RCC 7860 (cell line): Measurements from ENCODE around the gene APBB2.

ENCODE experiments used
- DNase-seq: peaks from one replicate; pipeline ENCODE4 v3.0.0-alpha.2; 2015; ENCODE audit warnings: low spot score
- FAIRE-seq: peaks from 2 replicates; lab custom pipeline; 2012; peaks lifted over from hg19 to GRCh38; lab: Jason Lieb, UNC

The APBB2 gene

GRCh38 chr4:40808926-40809457, 405.4 kb downstream of the APBB2 start:
- FAIRE-seq, result no peak
- DNase-seq, result no peak

GRCh38 chr4:40804598-40804997, 409.7 kb downstream of the APBB2 start:
- DNase-seq, result no peak
- no peak for FAIRE-seq

GRCh38 chr4:40800064-40800463, 414.3 kb downstream of the APBB2 start:
- DNase-seq (no peak), FAIRE-seq (no peak)

GRCh38 chr4:40789771-40790170, 424.6 kb downstream of the APBB2 start:
- FAIRE-seq (no peak), DNase-seq (no peak)

GRCh38 chr4:40789031-40789430, 425.3 kb downstream of the APBB2 start:
- DNase-seq (no peak), FAIRE-seq (no peak)

- no peak for DNase-seq
- no peak for FAIRE-seq
These were observed 426.0 kb downstream of the APBB2 start for GRCh38 chr4:40788331-40788730.

GRCh38 chr4:40785727-40786126, 428.6 kb downstream of the APBB2 start:
- DNase-seq (no peak), FAIRE-seq (no peak)

- FAIRE-seq (no peak), DNase-seq (no peak)
These were observed 431.5 kb downstream of the APBB2 start for GRCh38 chr4:40782876-40783275.

GRCh38 chr4:40778090-40778489, 436.3 kb downstream of the APBB2 start:
- FAIRE-seq (no peak), DNase-seq (no peak)

GRCh38 chr4:40769266-40769665, 445.1 kb downstream of the APBB2 start:
- FAIRE-seq (no peak), DNase-seq (no peak)

GRCh38 chr4:40763228-40763716, 451.1 kb downstream of the APBB2 start:
- no peak for FAIRE-seq

More at GRCh38 chr4:40763228-40763716, 451.1 kb downstream of the APBB2 start:
- no peak for DNase-seq
